SIG-M5 treated with dmso at 0.1 percent for 504 hours (cell line): Measurements from ENCODE around the gene KCNC4.

Experiments
- DNase-seq: peaks from one replicate; lab custom pipeline; 2025; ENCODE audit not compliant: unreplicated experiment; lab: John Stamatoyannopoulos, UW

Gene KCNC4

GRCh38 chr1:110209715-110210603, at the start of gene KCNC4:
KCNC4 (plus strand) TSS chr1:110210314; CDS start chr1:110211500, 1,186 bp downstream.
- peak; percentile 81 for DNase-seq

GRCh38 chr1:110160538-110161100, 49.5 kb upstream of the KCNC4 start:
- no peak for DNase-seq

- no peak for DNase-seq
Observed at GRCh38 chr1:110161165-110161564, 48.9 kb upstream of the KCNC4 start.

GRCh38 chr1:110161849-110162248, 48.3 kb upstream of the KCNC4 start:
- no peak for DNase-seq

- DNase-seq = no peak
Observed at GRCh38 chr1:110163591-110163990, 46.5 kb upstream of the KCNC4 start.

GRCh38 chr1:110164725-110165350, 45.3 kb upstream of the KCNC4 start:
- no peak for DNase-seq

- DNase-seq = no peak
Observed at GRCh38 chr1:110165761-110166231, 44.3 kb upstream of the KCNC4 start.

- DNase-seq = no peak
Observed at GRCh38 chr1:110166861-110167260, 43.3 kb upstream of the KCNC4 start.

- DNase-seq = no peak
Observed at GRCh38 chr1:110170766-110171733, 39.1 kb upstream of the KCNC4 start.

GRCh38 chr1:110172001-110172400, 38.1 kb upstream of the KCNC4 start:
- no peak for DNase-seq

GRCh38 chr1:110173466-110174105, 36.5 kb upstream of the KCNC4 start:
- DNase-seq = no peak

GRCh38 chr1:110174961-110175360, 35.2 kb upstream of the KCNC4 start:
- DNase-seq = no peak

GRCh38 chr1:110176299-110176956, 33.7 kb upstream of the KCNC4 start:
- DNase-seq = no peak

- no peak for DNase-seq
Observed at GRCh38 chr1:110177775-110178174, 32.3 kb upstream of the KCNC4 start.

GRCh38 chr1:110183642-110184167, 26.4 kb upstream of the KCNC4 start:
- DNase-seq = no peak

GRCh38 chr1:110184446-110184845, 25.7 kb upstream of the KCNC4 start:
- DNase-seq = no peak

GRCh38 chr1:110185181-110185580, 24.9 kb upstream of the KCNC4 start:
- no peak for DNase-seq

- DNase-seq = no peak
Observed at GRCh38 chr1:110186558-110186957, 23.6 kb upstream of the KCNC4 start.

GRCh38 chr1:110187139-110187890, 22.8 kb upstream of the KCNC4 start:
- DNase-seq = no peak
